Ectodermal cell (in vitro differentiated cells): ENCODE measurements around the gene RAVER2.
"Not testable (repeated sequence)": the region's sequence is repeated elsewhere in the genome, so short reads cannot be mapped to it uniquely, and the experiment has no call there.

Experiments used
- H3K27ac ChIP-seq: 2 replicates; pipeline ENCODE4 v1.7.0; 2013; ENCODE audit warnings: mild to moderate bottlenecking, low read depth, low read length; ENCODE audit not compliant: insufficient read depth, poor library complexity, severe bottlenecking
- H3K27me3 ChIP-seq: 2 replicates; pipeline ENCODE4 v1.7.0; 2013; ENCODE audit warnings: mild to moderate bottlenecking, low read length; ENCODE audit not compliant: insufficient read depth, control insufficient read depth, poor library complexity, severe bottlenecking
- H3K36me3 ChIP-seq: one replicate; pipeline ENCODE4 v1.7.0; 2013; ENCODE audit warnings: low read length; ENCODE audit not compliant: control insufficient read depth, insufficient read depth
- H3K4me1 ChIP-seq: one replicate; pipeline ENCODE4 v1.7.0; 2013; ENCODE audit warnings: low read length; ENCODE audit not compliant: control insufficient read depth, insufficient read depth
- H3K4me3 ChIP-seq: 2 replicates; pipeline ENCODE4 v1.7.0; 2013; ENCODE audit warnings: low read depth, low read length, control low read depth; ENCODE audit not compliant: insufficient read depth
- H3K9me3 ChIP-seq: 2 replicates; pipeline ENCODE4 v1.7.0; 2013; ENCODE audit warnings: mild to moderate bottlenecking, low read length, moderate library complexity; ENCODE audit not compliant: control insufficient read depth
- WGBS, 2 experiments: methylation state at CpG; one replicate each; pipeline ENCODE4 v1.1.7; 2013; ENCODE audit warnings: missing lambda C conversion rate in 2 of 2; 5-methylcytosine and 5-hydroxymethylcytosine counted together

Gene RAVER2

DNA sequence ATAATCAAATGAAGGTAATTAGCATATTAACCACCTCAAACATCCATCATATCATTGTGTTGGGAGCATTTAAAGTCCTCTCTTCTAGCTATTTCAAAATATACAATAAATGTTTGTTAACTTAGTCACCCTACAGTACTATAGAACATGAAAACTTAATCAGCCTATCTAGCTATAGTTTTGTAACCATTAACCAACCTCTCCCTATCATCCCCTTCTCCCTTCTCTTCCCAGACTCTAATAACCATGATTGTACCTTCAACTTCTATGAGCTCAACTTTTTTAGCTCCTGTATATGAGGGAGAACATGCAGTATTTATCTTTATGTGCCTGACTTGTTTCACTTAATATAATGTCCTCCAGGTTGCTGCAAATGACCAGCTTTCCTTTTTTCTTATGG is 54.0 kb downstream of the RAVER2 start:
- Histone ChIP-seq H3K4me3 (no peak overlapping the region), H3K27ac (no peak overlapping the region), H3K36me3 (no peaks in the 10 kb centered on the region), H3K27me3 (no peaks in the 10 kb centered on the region), H3K4me1 (no peaks in the 10 kb centered on the region), H3K9me3 (no peaks in the 10 kb centered on the region)

GRCh38 chr1:64801851-64802523 is 57.1 kb downstream of the RAVER2 start:
- Histone ChIP-seq H3K27me3 (no peaks in the 10 kb centered on the region), H3K27ac (no peak overlapping the region), H3K9me3 (no peaks in the 10 kb centered on the region), H3K4me3 (no peak overlapping the region), H3K36me3 (no peaks in the 10 kb centered on the region), H3K4me1 (no peaks in the 10 kb centered on the region)
- WGBS, 2 experiments = 94% methylated on average over 5 to 6 of the region's 6 CpGs

- Histone ChIP-seq H3K9me3 (no peaks in the 10 kb centered on the region), H3K27me3 (no peaks in the 10 kb centered on the region), H3K27ac (no peak overlapping the region), H3K36me3 (no peaks in the 10 kb centered on the region), H3K4me1 (no peaks in the 10 kb centered on the region), H3K4me3 (no peak overlapping the region)
Measured at GRCh38 chr1:64809309-64809708, 64.4 kb downstream of the RAVER2 start.

DNA sequence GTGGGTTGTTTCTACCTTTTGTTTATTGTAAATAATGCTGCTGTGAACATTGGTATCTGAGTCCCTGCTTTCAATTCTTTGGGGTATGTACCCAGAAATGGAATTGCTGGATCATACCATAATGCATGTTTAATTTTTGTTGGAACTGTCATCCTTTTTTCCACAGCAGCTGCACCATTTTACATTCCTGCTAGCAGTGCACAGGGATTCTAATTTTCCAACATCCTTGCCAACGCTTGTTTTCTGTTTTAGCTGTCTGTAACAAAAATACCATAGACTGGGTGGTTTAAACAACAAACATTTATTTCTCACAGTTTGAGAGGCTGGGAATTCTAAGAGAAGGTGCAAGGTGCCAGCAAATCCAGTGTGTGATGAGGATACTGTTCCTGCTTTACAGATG is 65.1 kb downstream of the RAVER2 start:
- WGBS, 2 experiments = 81 to 100% methylated on average over 1 of the region's 1 CpG
- Histone ChIP-seq H3K27ac (no peak overlapping the region), H3K9me3 (no peaks in the 10 kb centered on the region), H3K36me3 (no peaks in the 10 kb centered on the region), H3K4me1 (no peaks in the 10 kb centered on the region), H3K27me3 (no peaks in the 10 kb centered on the region), H3K4me3 (no peak overlapping the region)

DNA sequence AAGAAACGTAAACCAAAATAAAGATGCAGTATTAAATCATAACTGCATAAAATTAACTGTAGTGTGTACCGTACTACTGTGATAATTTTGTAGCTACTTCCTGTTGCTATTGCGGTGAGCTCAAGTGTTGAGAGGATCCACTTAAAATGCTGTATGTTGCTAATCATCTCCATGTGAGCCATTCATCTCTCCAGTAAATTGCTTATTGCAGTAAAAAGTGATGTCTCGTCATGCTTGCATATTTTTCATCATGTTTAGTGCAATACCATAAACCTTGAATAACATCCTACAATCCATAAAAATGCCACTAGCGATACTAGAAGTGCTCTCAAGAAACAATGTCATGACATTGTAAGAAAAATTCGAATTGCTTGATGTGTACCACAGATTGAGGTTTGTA is 66.3 kb downstream of the RAVER2 start:
- no peak overlapping the region for H3K27ac ChIP-seq
- H3K27me3 ChIP-seq = no peaks in the 10 kb centered on the region

DNA sequence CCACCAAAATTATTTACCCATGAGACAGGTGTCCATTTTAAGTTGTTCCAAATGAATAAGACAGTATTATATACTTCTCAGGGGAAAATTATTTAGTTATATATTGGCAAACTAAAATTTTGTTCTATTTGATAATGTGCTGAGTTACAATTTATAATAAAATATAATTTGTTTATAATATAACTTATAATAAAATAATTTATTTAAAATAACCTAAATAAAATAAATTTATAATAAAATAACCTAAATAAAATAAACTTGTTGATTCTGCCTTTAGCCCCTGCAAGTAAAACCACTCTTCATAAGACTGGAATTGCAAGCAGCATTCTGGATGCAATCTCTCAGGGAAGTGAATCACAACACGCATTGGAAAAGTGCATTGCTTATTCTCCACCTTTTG is 69.6 kb downstream of the RAVER2 start:
- no peaks in the 10 kb centered on the region for H3K9me3 ChIP-seq
- no peaks in the 10 kb centered on the region for H3K4me1 ChIP-seq
- WGBS, 2 experiments = 100% methylated on average over 1 of the region's 1 CpG
- H3K27me3 ChIP-seq = no peaks in the 10 kb centered on the region
- H3K4me3 ChIP-seq = no peak overlapping the region
- no peaks in the 10 kb centered on the region for H3K36me3 ChIP-seq
- no peak overlapping the region for H3K27ac ChIP-seq

More for the DNA sequence above, 66.3 kb downstream of the RAVER2 start:
- WGBS, 2 experiments = 96% methylated on average over 6 of the region's 6 CpGs
- Histone ChIP-seq H3K9me3 (no peaks in the 10 kb centered on the region), H3K4me1 (no peaks in the 10 kb centered on the region), H3K36me3 (no peaks in the 10 kb centered on the region), H3K4me3 (no peak overlapping the region)

GRCh38 chr1:64817364-64817763 is 72.5 kb downstream of the RAVER2 start:
- not testable (repeated sequence) for H3K4me1 ChIP-seq, H3K36me3 ChIP-seq
- 91 to 93% methylated on average over 3 to 5 of the region's 5 CpGs for WGBS, 2 experiments

GRCh38 chr1:64820572-64820971 is 75.7 kb downstream of the RAVER2 start:
- H3K4me1 ChIP-seq, H3K27ac ChIP-seq, H3K9me3 ChIP-seq, H3K36me3 ChIP-seq, H3K27me3 ChIP-seq, H3K4me3 ChIP-seq: not testable (repeated sequence)
- WGBS, 2 experiments = 86 to 96% methylated on average over 3 of the region's 3 CpGs

More at GRCh38 chr1:64817364-64817763, 72.5 kb downstream of the RAVER2 start:
- not testable (repeated sequence) for H3K27ac ChIP-seq, H3K27me3 ChIP-seq, H3K9me3 ChIP-seq, H3K4me3 ChIP-seq

DNA sequence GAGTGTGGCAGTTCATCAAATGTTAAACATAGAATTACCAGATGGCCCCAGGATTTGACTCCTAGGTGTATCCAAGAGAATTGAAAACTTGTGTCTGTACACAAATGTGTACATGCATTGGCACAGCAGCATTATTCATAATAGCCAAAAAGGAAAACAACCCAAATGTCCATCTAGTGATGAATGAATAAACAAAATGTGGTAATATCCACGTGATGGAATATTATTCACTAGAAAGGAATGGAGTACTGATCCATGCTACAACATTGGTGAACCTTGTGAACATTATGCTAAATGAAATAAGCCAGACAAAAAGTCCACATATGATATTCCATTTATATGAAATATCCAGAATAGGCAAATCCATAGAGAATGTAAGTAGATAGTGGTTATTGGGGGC is 77.7 kb downstream of the RAVER2 start:
- 89% methylated on average over 1 of the region's 1 CpG; no CpG with 5 or more reads in 1 of the 2 experiments for WGBS, 2 experiments
- Histone ChIP-seq H3K27ac (no peak overlapping the region), H3K27me3 (no peaks in the 10 kb centered on the region), H3K9me3 (no peaks in the 10 kb centered on the region), H3K4me1 (no peaks in the 10 kb centered on the region), H3K4me3 (no peak overlapping the region), H3K36me3 (no peaks in the 10 kb centered on the region)

DNA sequence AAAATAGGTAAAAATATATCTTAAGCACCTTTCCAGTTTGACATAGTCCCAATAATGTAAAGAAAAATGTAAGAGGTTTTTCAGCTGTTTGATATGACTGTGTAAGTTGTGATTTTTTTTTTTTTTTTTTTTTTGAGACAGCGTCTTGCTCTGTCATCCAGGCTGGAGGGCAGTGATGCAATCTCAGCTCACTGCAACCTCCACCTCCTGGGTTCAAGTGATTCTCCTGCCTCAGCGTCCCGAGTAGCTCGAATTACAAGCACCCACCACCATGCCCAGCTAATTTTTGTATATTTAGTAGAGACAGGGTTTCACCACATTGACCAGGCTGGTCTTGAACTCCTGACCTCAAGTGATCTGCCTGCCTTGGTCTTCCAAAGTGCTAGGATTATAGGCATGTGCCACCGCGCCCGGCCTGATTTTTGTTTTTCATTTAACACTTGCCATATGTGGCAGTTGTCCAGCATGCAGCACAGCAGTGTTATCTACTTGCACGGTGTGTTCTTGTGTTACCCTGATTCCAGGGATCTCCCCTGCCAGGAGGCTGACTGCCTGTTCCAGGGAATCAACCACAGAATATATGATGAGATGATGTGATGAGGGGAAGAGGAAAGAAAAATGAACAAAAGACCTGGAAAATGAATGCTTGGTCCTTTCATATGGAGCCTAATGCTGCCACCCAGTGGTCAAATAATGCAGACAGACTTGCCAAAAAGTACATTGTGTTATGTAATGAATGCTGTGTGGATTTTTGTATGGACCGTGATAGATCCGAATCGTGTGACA is 79.0 kb downstream of the RAVER2 start:
- Histone ChIP-seq H3K4me1 (peaks cover 3% of the 10 kb centered on the region), H3K36me3 (no peaks in the 10 kb centered on the region), H3K27ac (no peak overlapping the region), H3K9me3 (no peaks in the 10 kb centered on the region), H3K27me3 (no peaks in the 10 kb centered on the region), H3K4me3 (no peak overlapping the region)
- 75% methylated on average over 8 of the region's 11 CpGs for WGBS, 2 experiments
